ENCODE data around the gene ZMYND10.

The ZMYND10 gene

GRCh38 chr3:50353245-50354004 is 7.9 kb upstream of the ZMYND10 start:
- intact Hi-C loops (cut with DNase I): no loop called here
- no peak for DNase-seq

GRCh38 chr3:50352781-50353180 is 7.2 kb upstream of the ZMYND10 start:
- DNase-seq: no peak
- intact Hi-C loops (cut with DNase I): no loop called here

GRCh38 chr3:50351323-50351697 is 5.8 kb upstream of the ZMYND10 start:
- DNase-seq: peak in 2 of 42 donors; percentile 15 to 39
- intact Hi-C loops (cut with DNase I): loop anchor here (1.0 kb wide), 1 partner anchor 8 kb away; the partner anchor contains the start of gene TMEM115

GRCh38 chr3:50350527-50351322 is 5.2 kb upstream of the ZMYND10 start, which contains the start of the genes CYB561D2 and NPRL2:
CYB561D2 (plus strand) TSS chr3:50350862; CDS start chr3:50351434, 572 bp downstream.
NPRL2 (minus strand) TSS chr3:50350775; CDS start chr3:50350652, 123 bp downstream.
- intact Hi-C loops (cut with DNase I): loop anchor here (1.0 kb wide), 1 partner anchor 9 kb away; the partner anchor contains the start of gene TMEM115
- DNase-seq: peak; percentile 97 to 100 (median 99)

GRCh38 chr3:50350213-50350526 is 4.6 kb upstream of the ZMYND10 start:
- intact Hi-C loops (cut with DNase I): no loop called here
- peak in 1 of 42 donors; percentile 16 for DNase-seq

GRCh38 chr3:50347187-50347813 is 1.8 kb upstream of the ZMYND10 start:
- intact Hi-C loops (cut with DNase I): loop anchor here (5.0 kb wide), 1 partner anchor 195 kb away; no protein-coding TSS in a partner anchor
- peak; percentile 45 to 88 (median 70) for DNase-seq

- intact Hi-C loops (cut with DNase I): loop anchor here (5.0 kb wide), 1 partner anchor 197 kb away; no protein-coding TSS in a partner anchor
- no peak for DNase-seq
These were observed 524 bp downstream of the ZMYND10 start for GRCh38 chr3:50345008-50345407.

GRCh38 chr3:50342813-50343633 is 2.5 kb downstream of the ZMYND10 start:
- intact Hi-C loops (cut with DNase I): no loop called here

GRCh38 chr3:50341996-50342650 is 3.4 kb downstream of the ZMYND10 start:
- intact Hi-C loops (cut with DNase I): no loop called here
- no peak for DNase-seq

More at GRCh38 chr3:50342813-50343633, 2.5 kb downstream of the ZMYND10 start:
- no peak for DNase-seq

- intact Hi-C loops (cut with DNase I): no loop called here
- no peak for DNase-seq
These were observed 4.0 kb downstream of the ZMYND10 start for GRCh38 chr3:50341537-50341936.

- DNase-seq: peak in 6 of 42 donors; percentile 22 to 51 (median 26)
- intact Hi-C loops (cut with DNase I): no loop called here
These were observed 4.8 kb downstream of the ZMYND10 start, which contains the start of gene RASSF1 for GRCh38 chr3:50340448-50341329. RASSF1 (minus strand) TSS chr3:50340836; CDS start chr3:50340805, 31 bp downstream.

GRCh38 chr3:50340147-50340447 is 5.4 kb downstream of the ZMYND10 start:
- DNase-seq: no peak
- intact Hi-C loops (cut with DNase I): no loop called here

- intact Hi-C loops (cut with DNase I): no loop called here
These were observed 5.9 kb downstream of the ZMYND10 start for GRCh38 chr3:50339485-50340146.

GRCh38 chr3:50338965-50339364 is 6.6 kb downstream of the ZMYND10 start:
- intact Hi-C loops (cut with DNase I): no loop called here
- DNase-seq: no peak

More at GRCh38 chr3:50339485-50340146, 5.9 kb downstream of the ZMYND10 start:
- no peak for DNase-seq

- DNase-seq: peak; percentile 97 to 100 (median 99)
- intact Hi-C loops (cut with DNase I): no loop called here
These were observed 8.2 kb downstream of the ZMYND10 start for GRCh38 chr3:50337175-50337861.
